ENCODE measurements around the gene NEDD4L.

The NEDD4L gene

GRCh38 chr18:58054041-58054781 lies 10.2 kb downstream of the NEDD4L start:
- DNase-seq (ENCODE audit: extremely low spot score), result no peak
- TF ChIP-seq TARDBP (IDR thresholded peaks at IDR 0.05), result no peak
- no peak for TF ChIP-seq ARNT (IDR thresholded peaks at IDR 0.05)
- TF ChIP-seq HDGF (IDR thresholded peaks at IDR 0.05; ENCODE audit: borderline replicate concordance), result no peak
- TF ChIP-seq FOXA1 (IDR thresholded peaks at IDR 0.05), result no peak
- TF ChIP-seq PKNOX1 (IDR thresholded peaks at IDR 0.05), result no peak
- ChIA-PET POLR2A (interaction anchor here (1.5 kb wide), 1 partner anchor 9 kb away, joined by 3 read pairs; no protein-coding TSS in a partner anchor), CTCF (interaction anchor here (0.7 to 1.0 kb wide), 2 partner anchors 13 to 68 kb away, joined by 3 read pairs; no protein-coding TSS in a partner anchor)

- TF ChIP-seq PKNOX1 (IDR thresholded peaks at IDR 0.05) (peak; percentile 39), NFRKB (IDR thresholded peaks at IDR 0.05) (no peak), BHLHE40 (IDR thresholded peaks at IDR 0.05; ENCODE audit: borderline replicate concordance) (no peak), FOXM1 (IDR thresholded peaks at IDR 0.05; ENCODE audit: borderline replicate concordance) (no peak), CTBP1 (IDR thresholded peaks at IDR 0.05; ENCODE audit: borderline replicate concordance) (no peak)
- CTCF ChIA-PET, result interaction anchor here (1.4 kb wide), 1 partner anchor 12 kb away, joined by 3 read pairs; the partner anchor contains the start of gene NEDD4L
- POLR2A ChIA-PET, result no interaction called here
- no peak for DNase-seq (ENCODE audit: extremely low spot score)
Measured at GRCh38 chr18:58055890-58056558, 12.0 kb downstream of the NEDD4L start.

GRCh38 chr18:58056852-58057251 lies 12.8 kb downstream of the NEDD4L start:
- CTCF ChIA-PET, result interaction anchor here (1.4 kb wide), 1 partner anchor 13 kb away, joined by 3 read pairs; the partner anchor contains the start of gene NEDD4L
- POLR2A ChIA-PET, result no interaction called here
- no peak for TF ChIP-seq NFRKB (IDR thresholded peaks at IDR 0.05)
- TF ChIP-seq FOXK2 (IDR thresholded peaks at IDR 0.05), result no peak
- TF ChIP-seq SP1 (IDR thresholded peaks at IDR 0.05), result no peak
- no peak for TF ChIP-seq ARNT (IDR thresholded peaks at IDR 0.05)
- no peak for TF ChIP-seq CTBP1 (IDR thresholded peaks at IDR 0.05; ENCODE audit: borderline replicate concordance)
- TF ChIP-seq LEF1 (IDR thresholded peaks at IDR 0.05; ENCODE audit: borderline replicate concordance), result no peak
- no peak for TF ChIP-seq PKNOX1 (IDR thresholded peaks at IDR 0.05)
- TF ChIP-seq SUZ12 (IDR thresholded peaks at IDR 0.05), result no peak
- TF ChIP-seq BHLHE40 (IDR thresholded peaks at IDR 0.05; ENCODE audit: borderline replicate concordance), result no peak
- no peak for TF ChIP-seq ELF4 (IDR thresholded peaks at IDR 0.05)
- TF ChIP-seq TARDBP (IDR thresholded peaks at IDR 0.05), result no peak
- no peak for TF ChIP-seq FOXA1 (IDR thresholded peaks at IDR 0.05)
- TF ChIP-seq L3MBTL2 (conservative IDR thresholded peaks at IDR 0.05), result no peak
- TF ChIP-seq ZNF384 (IDR thresholded peaks at IDR 0.05), result no peak
- no peak for TF ChIP-seq HDGF (IDR thresholded peaks at IDR 0.05; ENCODE audit: borderline replicate concordance)
- no peak for TF ChIP-seq FOXM1 (IDR thresholded peaks at IDR 0.05; ENCODE audit: borderline replicate concordance)
- DNase-seq (ENCODE audit: extremely low spot score), result no peak

GRCh38 chr18:58057291-58057965 lies 13.4 kb downstream of the NEDD4L start:
- ChIA-PET CTCF (no interaction called here), POLR2A (no interaction called here)
- no peak for DNase-seq (ENCODE audit: extremely low spot score)

GRCh38 chr18:58058720-58059119 lies 14.7 kb downstream of the NEDD4L start:
- DNase-seq (ENCODE audit: extremely low spot score), result no peak
- POLR2A ChIA-PET, result no interaction called here
- TF ChIP-seq BHLHE40 (IDR thresholded peaks at IDR 0.05; ENCODE audit: borderline replicate concordance), result no peak
- no peak for TF ChIP-seq TARDBP (IDR thresholded peaks at IDR 0.05)
- TF ChIP-seq LEF1 (IDR thresholded peaks at IDR 0.05; ENCODE audit: borderline replicate concordance), result no peak
- no peak for TF ChIP-seq SUZ12 (IDR thresholded peaks at IDR 0.05)
- no peak for TF ChIP-seq FOXA1 (IDR thresholded peaks at IDR 0.05)
- no peak for TF ChIP-seq SP1 (IDR thresholded peaks at IDR 0.05)
- TF ChIP-seq HDGF (IDR thresholded peaks at IDR 0.05; ENCODE audit: borderline replicate concordance), result no peak
- CTCF ChIA-PET, result no interaction called here

More at GRCh38 chr18:58057291-58057965, 13.4 kb downstream of the NEDD4L start:
- no peak for TF ChIP-seq ZNF384 (IDR thresholded peaks at IDR 0.05)
- TF ChIP-seq PKNOX1 (IDR thresholded peaks at IDR 0.05), result no peak
- TF ChIP-seq FOXA1 (IDR thresholded peaks at IDR 0.05), result no peak
- no peak for TF ChIP-seq TARDBP (IDR thresholded peaks at IDR 0.05)
- no peak for TF ChIP-seq SUZ12 (IDR thresholded peaks at IDR 0.05)
- no peak for TF ChIP-seq BHLHE40 (IDR thresholded peaks at IDR 0.05; ENCODE audit: borderline replicate concordance)
- no peak for TF ChIP-seq FOXK2 (IDR thresholded peaks at IDR 0.05)
- TF ChIP-seq SP1 (IDR thresholded peaks at IDR 0.05), result no peak
- no peak for TF ChIP-seq HDGF (IDR thresholded peaks at IDR 0.05; ENCODE audit: borderline replicate concordance)
- TF ChIP-seq LEF1 (IDR thresholded peaks at IDR 0.05; ENCODE audit: borderline replicate concordance), result no peak
